Measurements from ENCODE around the gene DCUN1D3.

DCUN1D3 gene

GRCh38 chr16:20918486-20919239 is 18.5 kb upstream of the DCUN1D3 start:
- peak; percentile 75 for DNase-seq (ENCODE audit: low read depth)

DNA sequence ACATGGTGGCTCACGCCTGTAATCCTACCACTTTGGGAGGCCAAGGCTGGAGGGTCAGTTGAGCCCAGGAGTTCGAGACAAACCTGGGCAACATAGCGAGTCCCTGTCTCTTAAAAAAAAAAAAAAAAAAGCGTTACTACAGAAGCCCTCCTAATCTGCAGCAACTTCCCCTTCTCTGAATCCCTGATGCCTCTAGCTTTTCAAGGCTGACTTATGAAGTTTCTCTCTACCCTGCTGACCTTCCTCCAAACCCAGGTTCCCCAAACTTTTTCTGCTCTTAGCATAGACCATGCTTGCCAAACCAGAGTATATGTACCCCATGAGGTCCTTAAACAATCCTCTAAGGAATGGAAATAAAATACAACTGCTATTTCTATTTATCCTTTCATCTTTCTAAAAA is 16.8 kb upstream of the DCUN1D3 start:
- DNase-seq (ENCODE audit: low read depth): no peak

GRCh38 chr16:20916289-20916688 is 16.1 kb upstream of the DCUN1D3 start:
- no peak for DNase-seq (ENCODE audit: low read depth)

GRCh38 chr16:20911361-20911760 is 11.2 kb upstream of the DCUN1D3 start:
- peak; percentile 59 for DNase-seq (ENCODE audit: low read depth)

DNA sequence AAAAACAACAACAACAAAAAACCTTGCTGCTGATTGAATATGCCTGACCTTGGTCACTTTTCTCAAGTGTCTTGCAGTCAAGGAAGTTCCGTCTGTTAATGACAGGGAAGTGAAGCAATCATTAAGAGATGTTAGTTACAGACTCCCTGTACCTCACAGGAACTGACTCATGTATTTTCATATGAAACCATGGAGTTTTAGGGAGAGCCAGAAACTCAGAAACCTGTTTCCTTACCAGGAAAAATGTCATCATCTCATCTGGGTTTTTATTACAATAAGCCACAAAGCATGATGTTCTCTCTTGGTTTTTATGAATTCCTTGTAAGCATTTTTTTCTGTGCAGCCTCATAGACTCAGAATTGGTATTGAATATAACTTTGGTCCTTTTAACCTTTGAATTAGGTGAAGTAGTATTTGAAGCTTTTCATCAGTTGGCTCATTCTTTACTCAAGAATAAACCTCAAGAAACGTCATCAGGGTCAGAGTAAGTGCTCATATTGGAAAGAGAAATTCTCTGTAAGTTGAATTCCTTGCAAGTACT is 10.7 kb upstream of the DCUN1D3 start:
- peak; percentile 95 for DNase-seq (ENCODE audit: low read depth)

DNA sequence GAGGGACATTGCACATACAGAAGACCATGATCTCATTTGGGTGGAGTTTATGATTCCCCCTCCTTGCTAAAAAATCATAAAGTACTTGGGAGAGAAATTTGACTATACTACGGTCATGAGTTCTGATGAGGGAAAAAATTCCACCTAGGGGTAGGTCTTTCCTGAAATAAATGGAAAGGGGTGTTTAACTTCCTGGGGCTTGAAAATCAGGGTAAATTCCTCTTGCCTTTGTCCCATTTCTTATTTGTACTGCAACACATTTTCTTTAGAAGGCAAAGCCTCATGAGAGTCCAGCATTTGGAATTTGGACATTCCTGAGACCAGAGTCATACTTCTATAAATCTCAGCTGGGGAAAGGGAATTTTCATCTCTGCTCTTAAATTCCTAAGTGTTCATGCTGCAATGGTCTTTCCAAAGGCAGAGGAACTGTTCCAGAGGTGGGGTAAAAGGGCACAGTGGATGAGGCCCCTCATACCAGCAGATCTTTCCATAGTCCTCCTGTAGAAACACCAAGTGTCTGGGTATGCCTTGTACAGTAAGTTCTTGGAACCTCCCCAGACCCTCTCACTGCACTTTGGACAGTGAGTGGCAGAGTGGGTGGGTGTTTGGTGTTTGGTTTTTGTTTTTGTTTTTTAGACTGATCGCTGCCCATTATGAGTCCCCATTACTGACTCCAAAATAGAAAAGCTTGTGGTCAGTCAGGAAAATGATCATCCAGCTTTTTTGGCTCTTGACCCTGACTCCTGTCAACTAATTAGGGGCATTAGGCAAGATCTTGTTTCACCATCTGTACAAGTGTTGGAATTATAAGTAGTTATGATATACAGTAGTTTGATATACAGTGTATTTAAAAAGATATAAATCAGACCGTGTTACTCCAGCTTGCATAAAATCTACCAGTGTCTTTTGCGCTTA is 6.4 kb upstream of the DCUN1D3 start:
- peak; percentile 79 for DNase-seq (ENCODE audit: low read depth)

DNA sequence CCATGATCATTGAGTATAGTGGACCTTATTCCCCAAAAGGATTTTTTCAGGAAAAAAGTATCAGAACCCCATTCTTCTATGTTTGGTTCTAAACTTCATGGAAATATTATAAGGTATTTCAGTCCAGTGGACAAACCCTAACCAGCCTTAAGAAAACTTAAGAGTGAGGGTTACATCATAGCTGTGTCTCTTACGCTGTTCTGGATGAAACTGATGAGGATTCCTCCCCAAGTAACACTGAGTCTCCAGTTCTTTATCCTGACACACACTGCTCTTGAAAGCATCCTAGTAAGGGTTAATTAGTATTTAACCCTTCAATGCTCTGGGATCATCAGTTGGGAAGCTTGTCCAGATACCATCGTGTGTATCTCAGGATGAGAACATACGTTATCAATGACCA is 5.4 kb upstream of the DCUN1D3 start:
- DNase-seq (ENCODE audit: low read depth): no peak

DNA sequence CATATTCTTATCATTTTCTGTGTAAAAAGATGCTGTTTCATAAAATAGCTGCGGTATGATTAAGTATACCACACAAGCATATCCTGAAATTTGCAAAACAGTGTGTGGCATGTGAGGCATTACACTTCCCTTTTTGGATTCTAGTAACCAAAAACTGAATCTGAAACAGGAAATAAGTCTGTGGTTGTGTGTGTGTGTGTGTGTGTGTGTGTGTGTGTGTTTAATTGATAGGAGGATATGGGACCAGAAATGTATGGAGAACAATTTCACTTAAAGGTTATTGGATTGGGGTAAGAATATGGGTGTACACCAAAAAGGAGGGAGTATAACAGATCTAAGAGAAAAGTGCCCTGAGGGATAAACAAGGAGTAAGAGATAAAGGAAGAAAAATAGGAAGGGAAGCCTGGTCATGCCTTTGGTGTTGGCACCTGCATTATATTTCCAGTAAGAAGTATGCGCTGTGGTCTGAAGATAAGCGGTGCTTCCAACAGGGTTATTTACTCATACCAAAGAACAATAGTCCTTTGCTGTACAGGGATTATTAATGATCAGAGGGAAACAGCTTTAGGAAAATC is 4.4 kb upstream of the DCUN1D3 start:
- no peak for DNase-seq (ENCODE audit: low read depth)

- DNase-seq (ENCODE audit: low read depth): no peak
Measured at GRCh38 chr16:20903899-20904506, 3.8 kb upstream of the DCUN1D3 start.

DNA sequence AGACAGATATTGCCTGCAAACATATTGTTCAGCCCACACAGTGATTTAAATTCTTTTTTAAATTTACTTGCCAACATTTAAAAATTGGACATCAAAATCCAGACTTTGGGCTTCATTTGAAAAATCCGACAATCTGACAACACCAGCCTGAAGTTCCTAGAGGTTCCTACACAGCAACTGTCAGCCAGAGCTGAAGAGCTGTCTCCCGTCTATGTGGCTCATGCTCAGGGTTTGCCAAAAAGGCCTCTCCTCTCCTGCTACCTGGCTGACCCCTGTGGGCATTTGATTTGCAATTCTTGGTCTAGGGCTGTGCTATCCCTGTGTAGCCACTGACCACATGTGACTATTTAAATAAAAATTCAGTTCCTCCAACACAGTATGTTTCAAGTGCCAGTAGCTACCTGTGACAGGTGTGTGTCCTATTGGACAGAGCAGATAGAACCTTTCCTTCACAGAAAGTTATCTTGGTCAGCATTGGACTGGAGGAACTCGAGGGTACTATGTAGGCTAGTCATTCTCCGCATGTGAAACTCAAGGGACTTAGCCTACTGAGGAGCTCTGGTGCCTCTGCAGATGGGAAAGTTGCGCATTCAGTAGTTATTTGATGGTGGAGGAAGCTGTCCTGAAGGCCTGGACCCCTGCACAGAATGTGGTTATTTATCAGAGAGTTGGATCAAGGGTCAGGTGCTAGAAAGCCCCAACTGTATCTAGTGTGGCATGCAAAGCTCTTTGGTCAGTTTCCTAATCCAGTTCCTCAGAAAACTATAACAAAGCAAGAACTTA is 3.1 kb upstream of the DCUN1D3 start:
- DNase-seq (ENCODE audit: low read depth): no peak

DNA sequence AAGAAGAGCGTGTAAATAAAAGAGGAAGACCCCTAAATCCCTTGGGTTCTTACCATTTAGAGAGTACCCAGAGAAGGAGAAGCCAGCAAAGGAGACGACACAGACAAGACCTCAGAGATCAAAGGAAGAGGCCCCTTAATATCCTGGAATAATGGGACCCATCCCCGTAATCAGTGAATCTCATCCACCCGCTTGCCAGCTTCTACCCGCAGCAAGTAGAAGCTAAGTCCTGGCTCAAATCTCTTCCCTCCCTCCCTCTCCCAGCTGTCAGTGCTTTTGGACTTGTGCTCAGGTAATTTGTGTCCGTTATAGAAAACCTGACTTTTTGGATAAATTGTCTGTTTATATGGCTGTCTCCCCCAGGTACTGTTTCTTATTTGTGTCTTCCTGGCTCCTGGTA is 2.3 kb upstream of the DCUN1D3 start:
- no peak for DNase-seq (ENCODE audit: low read depth)

DNA sequence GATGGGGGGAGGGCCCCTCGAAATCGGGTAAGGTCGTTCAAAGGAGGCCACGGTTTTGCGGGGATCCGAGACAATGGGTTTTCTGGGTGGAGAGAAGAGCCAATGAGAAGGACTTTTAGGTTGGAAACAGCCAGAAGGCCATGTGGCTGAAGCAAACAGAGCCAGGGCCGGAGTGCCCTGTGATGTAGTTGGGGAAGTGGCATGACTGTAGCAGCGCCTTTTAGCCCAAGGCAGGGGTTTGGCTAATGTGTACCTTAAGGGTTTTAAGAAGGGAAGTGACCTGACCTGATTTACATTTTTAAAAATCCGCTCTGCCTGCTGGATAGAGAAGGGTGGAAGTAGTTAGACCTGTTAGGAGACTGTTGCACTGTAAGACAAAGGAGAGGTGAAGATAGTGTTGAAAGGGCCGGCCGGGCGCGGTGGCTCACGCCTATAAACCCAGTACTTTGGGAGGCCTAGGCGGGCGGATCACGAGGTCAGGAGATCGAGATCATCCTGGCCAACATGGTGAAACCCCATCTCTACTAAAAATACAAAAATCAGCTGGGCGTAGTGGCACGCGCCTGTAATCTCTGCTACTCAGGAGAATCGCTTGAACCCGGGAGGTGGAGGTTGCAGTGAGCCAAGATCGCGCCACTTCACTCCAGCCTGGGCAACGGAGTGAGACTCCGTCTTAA is 1.4 kb upstream of the DCUN1D3 start:
- DNase-seq (ENCODE audit: low read depth): no peak

- no peak for DNase-seq (ENCODE audit: low read depth)
Measured at GRCh38 chr16:20901068-20901435, 894 bp upstream of the DCUN1D3 start.

DNA sequence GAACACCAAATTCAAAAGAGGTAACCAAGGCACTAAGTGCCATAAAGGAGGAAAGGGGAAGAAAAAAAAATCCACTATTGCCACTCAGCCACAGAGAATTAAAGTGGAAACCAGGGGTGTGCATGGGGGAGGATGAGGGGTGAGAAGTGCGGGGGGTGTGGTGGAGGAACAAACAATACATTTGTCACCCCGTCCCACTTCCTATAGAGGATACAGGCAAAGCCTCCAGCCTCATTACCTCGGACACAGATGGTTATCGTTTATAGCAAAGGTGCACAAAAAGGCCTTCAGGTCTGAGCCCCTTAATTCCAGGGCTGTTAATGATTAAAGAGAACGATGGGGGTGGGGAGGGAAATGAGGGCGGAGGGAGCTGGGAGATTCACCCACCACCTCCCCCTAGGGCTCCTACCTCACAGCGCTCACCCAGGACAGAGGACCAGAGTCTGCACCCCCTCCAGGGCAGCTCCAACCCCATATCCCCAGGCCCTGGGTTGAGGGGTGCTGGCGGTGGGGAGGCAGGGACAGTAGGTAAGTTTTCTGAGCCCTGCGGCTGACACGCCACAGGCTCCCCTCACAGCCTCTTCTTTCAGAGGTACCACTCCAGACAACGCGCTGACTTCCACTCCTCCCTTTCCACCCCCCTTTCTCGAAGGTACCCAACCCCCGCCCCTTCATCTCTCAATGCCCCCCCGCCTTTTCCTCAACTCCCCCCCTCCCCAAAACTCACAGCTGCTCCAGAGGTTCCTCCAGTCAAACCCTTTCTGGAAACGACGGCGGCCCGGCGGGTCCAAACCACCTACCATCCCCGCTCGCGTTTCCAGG is 470 bp downstream of the DCUN1D3 start:
- no peak for DNase-seq (ENCODE audit: low read depth)

DNA sequence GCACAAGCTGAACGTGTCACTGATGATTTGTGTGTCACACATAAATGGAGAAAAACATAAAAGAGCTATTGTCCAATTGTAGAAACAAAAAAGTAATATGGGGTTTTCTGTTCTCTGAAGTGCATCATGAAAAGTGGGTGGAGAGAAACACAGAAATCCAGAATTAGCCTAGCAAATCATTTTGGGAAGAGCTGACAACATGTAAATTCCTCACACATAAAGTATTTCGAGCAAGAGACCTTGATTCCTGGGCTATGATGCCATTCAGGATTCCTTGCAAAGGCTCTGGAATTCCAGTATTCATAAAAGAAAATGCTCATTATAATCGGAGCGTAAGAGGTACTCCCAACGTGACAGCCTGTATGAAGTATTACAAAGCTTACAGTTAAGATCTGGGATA is 1.1 kb downstream of the DCUN1D3 start:
- DNase-seq (ENCODE audit: low read depth): no peak

- no peak for DNase-seq (ENCODE audit: low read depth)
Measured at GRCh38 chr16:20897922-20898321, 2.2 kb downstream of the DCUN1D3 start.

GRCh38 chr16:20897253-20897897 is 2.8 kb downstream of the DCUN1D3 start:
- no peak for DNase-seq (ENCODE audit: low read depth)

DNA sequence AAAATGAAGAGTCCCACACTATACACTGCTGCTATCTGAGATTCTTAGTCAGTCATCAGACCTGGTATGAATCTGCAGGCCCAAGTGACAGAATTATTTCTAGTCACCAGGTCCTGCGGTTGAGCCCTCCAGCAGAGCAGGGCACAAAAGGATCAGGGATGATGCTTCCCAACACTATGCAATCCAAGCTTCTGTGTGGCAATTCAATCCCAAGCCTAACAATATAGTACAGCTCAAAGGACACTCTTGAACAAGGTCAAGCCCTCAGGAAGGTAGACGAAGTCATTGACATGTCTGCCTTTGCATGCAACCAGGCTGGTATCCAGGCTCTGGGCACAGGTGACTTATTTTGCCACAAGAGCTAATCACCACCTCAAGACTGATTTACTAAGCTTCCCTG is 5.8 kb downstream of the DCUN1D3 start:
- no peak for DNase-seq (ENCODE audit: low read depth)

DNA sequence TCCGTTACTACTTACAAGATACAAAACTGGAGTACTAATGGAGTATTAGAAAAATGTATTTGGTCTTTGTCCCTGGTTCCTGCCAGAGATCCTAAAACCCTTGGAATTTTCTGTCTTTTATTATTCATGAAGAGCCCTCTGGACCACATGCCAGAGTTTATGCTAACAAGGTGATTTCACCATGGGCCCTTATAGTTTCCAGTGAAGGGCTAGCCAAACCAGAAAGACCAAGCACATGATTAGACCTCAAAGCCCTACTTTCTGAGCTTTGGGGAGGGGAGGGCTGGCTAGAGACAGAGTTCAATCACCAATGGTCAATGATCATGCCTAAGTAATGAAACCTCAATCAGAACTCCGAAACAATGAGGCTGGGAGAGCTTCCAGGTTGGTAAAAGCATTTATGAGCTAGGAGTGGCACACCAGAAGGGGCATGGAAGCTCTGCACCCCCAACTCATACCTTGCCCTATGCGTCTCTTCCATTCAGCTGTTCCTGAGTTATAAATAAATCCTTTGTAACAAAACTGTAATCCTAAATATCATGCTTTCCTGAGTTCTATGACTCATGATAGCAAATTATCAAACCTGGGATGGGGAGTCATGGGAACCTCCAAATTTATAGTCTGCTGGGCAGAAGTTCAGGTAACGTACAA is 10.4 kb downstream of the DCUN1D3 start:
- no peak for DNase-seq (ENCODE audit: low read depth)
